Activated CD4-positive, alpha-beta T cell treated with anti-CD3 and anti-CD28 coated beads for 48 hours (primary cell): ENCODE results near the gene SEMA3B.
A peak's percentile ranks its signal among the peaks of the same experiment; 100 is the strongest.

Experiments
- DNase-seq: peaks from one replicate; pipeline ENCODE4 v3.0.0-alpha.2; 2020

Gene SEMA3B

DNA sequence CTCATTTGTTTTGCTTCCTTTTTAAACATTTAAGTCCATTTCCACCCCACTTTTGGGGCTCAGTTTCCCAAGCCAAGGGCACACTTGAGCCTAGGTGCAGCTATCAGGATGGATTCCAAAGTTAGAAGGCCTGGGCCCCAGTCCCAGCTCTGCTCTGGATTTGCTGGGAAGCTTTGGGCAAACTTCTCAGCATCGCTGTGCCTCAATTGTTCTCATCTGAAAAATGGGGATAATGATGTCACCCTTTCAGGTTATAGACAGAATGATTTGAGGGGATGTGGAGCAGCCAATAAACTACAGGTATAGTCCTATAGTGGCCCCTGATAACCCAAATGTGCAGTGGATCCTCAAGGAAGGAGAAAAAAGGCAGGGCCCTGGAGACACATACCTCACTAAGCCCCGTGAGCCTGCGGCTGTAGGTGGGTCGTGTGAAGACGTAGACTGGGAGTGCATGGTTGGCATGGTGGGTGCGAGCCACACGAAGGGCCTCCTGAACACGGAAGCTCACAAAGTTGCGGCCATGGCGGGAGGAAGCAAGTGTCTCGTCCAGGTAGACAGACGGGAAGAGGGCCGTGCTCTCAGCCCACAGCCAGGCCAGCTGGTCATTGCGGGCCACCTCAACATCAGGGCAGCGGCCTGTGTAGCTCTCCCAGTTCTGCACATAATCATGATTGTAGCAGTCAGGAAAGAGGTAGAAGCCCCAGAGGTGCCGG is 50.4 kb downstream of the SEMA3B start:
- DNase-seq: no peak

DNA sequence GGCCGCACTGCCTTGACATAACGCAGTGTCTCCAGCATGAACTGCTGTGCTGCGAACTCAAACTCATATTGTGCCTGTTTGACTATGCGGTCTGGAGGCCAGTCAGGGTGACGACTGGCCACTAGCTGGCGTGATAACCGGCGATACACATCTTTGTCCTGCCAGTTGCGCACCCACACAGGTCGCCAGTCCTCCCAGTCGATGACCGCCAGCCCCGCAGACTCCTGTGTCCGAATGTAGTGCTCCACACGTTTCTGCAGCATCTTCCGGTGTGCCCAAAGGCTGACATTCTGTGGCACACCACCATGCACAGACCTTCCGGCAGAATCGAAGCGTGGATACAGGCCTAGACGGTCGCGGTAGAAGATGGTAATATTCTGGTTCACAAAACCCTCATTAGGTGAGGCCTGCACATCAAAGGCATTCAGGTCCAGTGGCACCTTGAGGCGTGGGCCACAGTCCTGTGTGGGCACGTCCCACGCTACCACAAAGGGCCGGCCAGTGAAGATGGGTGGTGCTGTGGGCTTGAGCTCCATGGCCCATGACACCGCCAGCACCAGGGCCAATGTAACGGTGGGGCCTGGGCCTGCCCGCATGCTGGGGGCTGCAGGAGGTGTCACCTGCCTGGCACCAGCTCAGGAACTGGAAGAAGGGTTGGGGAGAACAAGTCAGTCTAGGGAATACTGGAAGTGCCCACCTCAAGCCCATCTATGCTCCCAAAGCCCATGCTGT is 51.1 kb downstream of the SEMA3B start:
- DNase-seq: no peak

DNA sequence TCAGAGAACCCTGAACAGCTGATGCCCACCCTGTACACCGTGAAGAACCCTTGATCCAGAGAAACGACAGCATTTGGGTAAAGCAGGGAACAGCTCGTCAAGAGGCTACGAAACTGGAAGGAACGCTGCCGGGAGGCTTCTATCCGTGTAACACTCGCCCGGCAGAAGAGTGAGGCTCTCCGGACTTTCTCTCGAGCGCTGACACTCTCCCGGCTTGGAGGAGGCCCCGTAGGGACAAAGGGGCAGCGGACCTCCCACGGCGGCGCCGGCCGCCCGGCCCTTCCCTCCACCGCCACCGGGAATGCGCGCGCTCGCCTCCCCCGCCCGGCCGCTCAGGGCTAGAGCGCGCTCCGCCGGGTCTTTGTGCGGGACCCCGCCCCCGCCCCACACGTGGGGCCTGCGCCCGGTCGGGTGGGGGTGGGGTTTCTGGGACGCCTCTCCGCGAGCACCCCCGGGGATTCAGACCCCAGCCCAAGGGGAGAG is 51.9 kb downstream of the SEMA3B start:
- DNase-seq: peak; percentile 69

DNA sequence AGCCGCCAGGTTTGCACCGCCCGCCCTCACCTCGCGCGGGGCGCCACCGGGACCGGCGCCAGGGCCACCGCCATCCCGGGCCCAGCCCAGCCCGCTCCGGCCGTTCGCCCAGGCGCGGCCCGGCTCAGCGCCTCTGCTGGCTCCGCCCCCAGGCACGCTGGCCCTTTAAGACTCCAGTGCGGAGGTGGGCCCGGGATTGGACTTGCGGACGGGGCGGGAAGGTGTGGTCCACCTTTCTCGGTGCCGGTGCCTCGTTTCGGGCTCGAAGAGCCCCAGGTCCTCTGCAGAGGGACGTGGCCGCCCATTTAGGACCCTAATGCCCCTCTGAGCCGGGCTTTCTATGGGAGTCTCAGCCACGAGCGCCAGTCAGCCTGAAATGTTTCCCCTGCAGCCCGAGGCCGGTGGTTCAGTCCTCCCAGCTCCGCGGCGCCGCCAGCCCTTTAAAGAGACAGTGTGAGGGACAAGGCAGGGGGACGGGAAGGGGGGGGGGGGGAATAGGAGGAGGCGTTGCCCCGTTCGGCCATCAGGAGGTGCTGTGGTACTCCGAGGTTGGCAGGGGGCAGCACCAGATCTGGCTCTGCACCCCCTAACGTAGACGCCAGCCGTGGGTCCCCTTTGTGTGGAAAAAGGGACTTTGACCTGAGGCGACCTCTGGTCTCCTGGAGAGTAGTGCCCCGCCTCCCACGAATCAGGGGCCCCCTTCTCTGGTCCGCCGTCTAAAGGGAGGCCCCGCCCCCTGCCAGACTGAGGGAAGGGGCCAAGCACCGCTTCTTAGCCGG is 52.6 kb downstream of the SEMA3B start:
- DNase-seq: peak; percentile 87

DNA sequence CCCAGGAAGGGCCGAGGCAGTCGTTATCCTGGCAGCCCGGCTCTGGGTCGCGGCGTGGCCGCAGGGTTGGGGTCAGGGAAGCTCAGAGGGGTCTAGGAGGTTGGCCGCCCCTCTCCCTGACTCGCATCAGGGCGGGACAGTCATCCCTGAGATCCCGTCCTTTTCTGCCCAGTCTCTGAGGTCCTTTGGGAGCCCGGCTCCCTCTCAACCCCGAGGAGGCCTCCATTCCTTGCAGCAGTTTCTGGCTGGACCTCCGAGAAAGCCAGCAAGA is 53.1 kb downstream of the SEMA3B start:
- DNase-seq: no peak

DNA sequence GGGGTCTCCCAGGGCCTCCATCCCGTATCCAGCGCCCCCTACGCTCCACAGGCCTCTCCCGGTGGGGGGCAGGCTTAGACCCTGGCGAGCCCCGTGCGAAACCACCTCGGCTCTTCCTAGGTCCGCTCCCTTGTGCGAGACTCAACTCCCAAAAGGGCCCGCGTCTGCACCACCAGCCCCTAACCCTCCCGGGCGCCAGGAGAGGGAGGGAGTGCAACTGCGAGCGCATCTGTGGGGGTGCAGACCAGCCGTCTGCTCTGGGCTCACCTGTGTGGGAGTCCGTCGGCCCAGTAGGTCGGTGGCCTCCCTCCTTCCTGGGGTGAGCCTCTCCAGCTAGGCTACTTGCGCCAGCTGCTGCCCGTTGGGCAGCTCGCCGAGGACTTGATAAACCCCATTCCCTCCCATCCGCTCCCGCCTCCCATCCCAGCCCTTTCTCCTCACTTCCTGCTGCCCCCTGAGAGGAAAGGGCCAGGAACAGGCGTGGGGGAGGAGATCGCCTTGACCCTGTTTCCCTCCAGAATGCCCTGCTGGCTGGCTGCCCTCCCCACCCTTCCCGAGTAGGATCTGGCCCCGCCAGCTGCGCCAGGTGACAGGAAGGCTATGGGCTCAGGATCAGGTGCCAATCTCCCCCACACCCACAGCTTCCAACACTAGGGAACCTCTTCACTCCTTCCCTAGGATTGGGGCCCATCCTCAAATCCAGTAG is 53.6 kb downstream of the SEMA3B start, which contains the start of gene HYAL2:
HYAL2 (minus strand) TSS at position 360 of the 706 bp plus-strand sequence. CDS start 2,256 bp downstream, outside the sequence.
- DNase-seq: no peak

DNA sequence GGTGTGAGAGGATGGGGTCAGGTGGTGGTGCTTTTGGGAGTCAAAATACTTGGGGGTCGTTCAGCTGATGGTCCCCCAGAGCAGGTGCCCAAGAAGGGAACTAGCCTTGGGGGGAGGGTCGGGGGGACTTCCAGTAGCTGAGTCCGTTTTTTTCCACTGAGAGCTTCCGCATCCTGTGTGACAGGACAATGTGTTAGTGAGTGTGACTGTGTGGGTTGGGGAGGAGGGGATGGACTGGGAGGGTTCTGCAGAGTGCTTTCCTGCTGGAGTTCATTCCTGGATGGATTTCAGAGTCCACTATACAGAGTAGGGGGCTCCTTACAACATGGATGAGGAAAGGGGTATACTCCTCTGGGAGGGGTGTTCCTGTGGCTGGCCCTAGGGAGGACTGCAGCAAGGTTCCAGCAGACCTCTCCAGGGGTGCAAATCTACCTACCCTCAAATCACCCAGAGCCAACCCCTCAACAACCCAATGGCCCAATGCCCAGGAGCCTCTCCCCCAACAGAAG is 54.2 kb downstream of the SEMA3B start:
- DNase-seq: no peak

DNA sequence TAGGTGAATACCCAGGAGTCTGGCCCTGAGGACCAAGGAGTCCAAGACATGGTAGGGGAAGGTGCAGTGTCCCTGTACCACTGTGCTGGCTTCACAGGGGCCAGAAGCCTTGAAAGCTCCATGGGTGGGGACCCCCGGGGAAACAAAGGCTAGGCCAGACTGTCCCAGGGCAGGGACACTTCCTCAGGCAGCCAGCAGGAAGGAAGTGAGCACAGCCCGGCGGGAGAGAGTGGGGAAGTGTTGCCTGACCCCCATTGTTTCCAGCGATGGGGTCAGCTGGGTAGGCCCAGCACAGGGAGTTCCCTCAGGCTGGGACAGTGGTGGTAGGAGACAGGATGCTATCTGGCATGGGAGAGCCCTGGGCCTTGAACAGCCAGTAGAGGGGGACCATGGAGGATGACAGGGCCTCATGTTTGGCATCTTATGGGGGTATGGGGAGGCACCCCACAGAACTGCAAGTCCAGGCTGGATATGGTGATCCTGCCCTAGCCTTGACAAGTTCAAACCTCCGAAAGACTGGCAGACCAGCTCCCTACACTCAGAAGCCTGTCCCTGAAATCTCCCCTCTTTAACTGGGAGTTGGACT is 54.8 kb downstream of the SEMA3B start:
- DNase-seq: no peak

DNA sequence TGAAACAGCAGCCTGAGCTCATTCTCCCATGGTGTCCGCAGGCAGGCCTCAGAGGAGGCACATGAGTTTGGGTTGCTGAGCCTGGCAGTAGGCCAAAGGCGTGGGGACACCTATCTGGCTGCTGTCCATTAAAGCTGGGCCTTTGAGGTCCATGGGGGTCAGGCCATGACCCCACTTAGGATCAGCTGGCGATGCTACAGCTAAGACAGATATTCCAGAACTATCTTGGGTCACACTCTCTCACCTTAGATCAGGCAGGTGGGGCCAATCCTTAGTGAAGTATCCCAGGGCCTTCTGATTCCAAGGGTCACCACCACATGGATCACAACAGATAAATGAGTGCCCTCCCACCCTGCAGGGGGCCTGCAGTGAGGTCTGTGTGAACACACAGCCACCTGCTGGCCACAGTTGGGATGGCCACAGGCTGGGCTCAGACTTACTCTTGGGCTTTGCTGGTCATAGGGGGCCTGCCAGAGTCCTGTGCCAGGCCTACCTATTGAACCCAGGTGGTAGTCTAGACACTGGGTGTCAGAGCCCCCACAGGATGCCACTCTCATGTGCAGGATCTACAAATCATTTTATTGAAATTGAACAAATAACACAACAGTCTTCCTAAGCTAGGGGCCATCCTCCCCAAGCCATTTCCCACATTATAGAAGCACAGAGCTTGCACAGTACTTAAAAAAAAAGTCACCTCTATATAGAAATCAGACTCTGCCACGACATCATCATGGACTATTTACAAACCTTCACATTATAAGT is 55.6 kb downstream of the SEMA3B start:
- peak; percentile 73 for DNase-seq

DNA sequence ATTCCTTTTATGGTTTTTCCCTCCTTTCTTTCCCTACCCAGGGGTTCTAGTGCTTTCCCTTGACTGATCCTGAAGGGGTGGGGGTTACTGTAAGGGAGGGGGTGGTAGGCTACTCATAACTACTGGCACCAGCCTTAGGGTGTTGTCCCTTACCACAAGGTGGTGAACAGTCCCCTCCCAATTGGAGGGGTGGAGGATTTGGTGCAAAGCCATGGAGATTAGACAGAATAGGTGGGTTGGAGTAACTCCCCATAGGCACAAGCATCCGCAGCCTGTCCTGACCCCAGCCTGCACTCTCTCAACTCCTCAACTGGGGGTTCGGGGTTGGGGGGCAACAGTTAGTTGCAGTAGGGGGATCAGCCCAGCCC is 56.1 kb downstream of the SEMA3B start:
- DNase-seq: no peak

DNA sequence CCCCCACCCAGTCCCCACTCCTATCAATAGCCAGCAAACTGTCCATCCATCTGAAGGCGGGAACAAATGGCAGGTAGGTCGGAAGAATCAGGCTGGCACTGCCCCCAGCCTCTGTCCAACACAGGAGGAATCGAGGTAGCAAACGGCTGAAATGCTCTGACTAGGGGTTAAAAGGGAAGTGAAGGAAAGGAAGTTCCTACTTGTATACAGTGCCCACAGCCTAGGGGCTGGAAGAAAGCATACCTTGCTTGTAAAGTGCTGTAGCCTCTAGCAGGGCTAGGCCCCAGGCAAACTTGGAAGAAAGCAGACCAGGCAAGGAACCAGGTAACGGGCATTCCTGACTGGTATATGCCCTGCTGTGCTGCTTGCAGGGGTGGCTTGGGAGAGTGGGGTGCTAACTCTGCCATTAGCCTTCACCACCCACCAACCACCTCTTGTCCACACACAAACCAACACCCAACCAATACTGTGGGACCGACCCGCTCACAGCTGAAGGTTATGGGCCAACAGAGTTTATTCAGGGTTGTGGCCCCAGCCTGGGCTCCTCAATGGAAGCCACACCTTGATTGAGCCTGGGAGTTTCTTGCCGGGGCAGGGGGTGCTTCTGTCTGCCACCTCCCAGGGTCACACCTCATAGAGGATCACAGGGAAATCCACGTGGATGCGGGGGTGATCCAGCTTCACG is 56.7 kb downstream of the SEMA3B start:
- no peak for DNase-seq

DNA sequence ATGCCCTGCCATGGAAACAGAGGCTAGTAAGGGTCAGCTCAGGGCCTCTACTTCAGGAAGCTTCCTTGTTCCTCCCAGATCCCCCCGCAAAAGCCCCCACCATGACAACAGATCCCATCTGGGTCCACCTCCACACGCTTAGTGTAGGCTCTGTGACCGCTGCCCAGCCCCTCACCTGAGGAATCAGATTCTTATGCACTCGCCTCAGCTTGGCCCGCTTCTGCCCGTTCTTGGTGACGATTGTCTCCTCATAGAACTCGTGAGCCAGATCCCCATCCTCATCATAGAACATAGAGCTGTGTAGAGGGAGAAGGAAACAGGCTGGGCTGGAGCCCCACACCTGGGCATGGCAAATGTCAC is 57.2 kb downstream of the SEMA3B start:
- no peak for DNase-seq

DNA sequence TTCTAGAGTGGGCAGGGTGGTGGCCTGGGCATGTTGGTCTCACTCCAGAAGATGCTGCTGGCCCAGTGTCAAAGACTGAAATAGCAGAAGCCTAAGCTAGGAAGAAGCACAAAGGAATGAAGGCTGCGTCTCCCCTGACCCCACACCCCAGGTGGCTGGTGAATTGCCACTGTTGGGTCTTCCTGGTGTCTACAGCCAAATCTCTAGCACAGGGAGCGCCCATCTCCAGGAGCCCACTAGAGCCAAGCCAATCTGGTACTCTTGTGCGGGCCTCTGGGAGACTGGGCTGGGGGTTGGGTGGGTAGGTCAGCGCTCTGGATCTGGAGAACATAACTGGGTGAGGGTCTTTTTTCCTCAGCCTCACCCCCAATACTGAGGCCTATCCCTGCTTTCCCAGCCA is 58.2 kb downstream of the SEMA3B start:
- no peak for DNase-seq
